PC-9 (cell line): ENCODE data around the gene ERAP2.

Source experiments
- EZH2 ChIP-seq: fragments of 200-600 bp; sonication (generic); IDR thresholded peaks from 2 replicates; pipeline ENCODE4 v1.8.0; 2017; ENCODE audit warnings: antibody characterized with exemption, low read depth
- TF ChIP-seq, protein P1 (sequence below): fragments of 200-600 bp; sonication (generic); conservative IDR thresholded peaks from 2 replicates; pipeline ENCODE4 v1.6.1; 2017; ENCODE audit warnings: mixed run types, antibody characterized with exemption, mild to moderate bottlenecking, moderate library complexity

- TF ChIP-seq, protein P1, sequence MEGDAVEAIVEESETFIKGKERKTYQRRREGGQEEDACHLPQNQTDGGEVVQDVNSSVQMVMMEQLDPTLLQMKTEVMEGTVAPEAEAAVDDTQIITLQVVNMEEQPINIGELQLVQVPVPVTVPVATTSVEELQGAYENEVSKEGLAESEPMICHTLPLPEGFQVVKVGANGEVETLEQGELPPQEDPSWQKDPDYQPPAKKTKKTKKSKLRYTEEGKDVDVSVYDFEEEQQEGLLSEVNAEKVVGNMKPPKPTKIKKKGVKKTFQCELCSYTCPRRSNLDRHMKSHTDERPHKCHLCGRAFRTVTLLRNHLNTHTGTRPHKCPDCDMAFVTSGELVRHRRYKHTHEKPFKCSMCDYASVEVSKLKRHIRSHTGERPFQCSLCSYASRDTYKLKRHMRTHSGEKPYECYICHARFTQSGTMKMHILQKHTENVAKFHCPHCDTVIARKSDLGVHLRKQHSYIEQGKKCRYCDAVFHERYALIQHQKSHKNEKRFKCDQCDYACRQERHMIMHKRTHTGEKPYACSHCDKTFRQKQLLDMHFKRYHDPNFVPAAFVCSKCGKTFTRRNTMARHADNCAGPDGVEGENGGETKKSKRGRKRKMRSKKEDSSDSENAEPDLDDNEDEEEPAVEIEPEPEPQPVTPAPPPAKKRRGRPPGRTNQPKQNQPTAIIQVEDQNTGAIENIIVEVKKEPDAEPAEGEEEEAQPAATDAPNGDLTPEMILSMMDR, result no peak
- no peak for TF ChIP-seq EZH2
Measured at GRCh38 chr5:96958977-96959376, 82.7 kb downstream of the ERAP2 start.
